GM12875 (cell line): ENCODE measurements around the gene FUT1.

Source experiments
- H3K4me3 ChIP-seq: one replicate; pipeline ENCODE4 v1.5.1; 2011; ENCODE audit warnings: low read depth, low read length, control low read depth
- CTCF ChIP-seq: IDR thresholded peaks from 2 replicates; pipeline ENCODE4 v1.5.1; 2011; ENCODE audit warnings: low read depth, mild to moderate bottlenecking, control low read depth, inconsistent platforms, low read length, moderate library complexity, borderline replicate concordance; ENCODE audit not compliant: insufficient read depth

Gene FUT1

GRCh38 chr19:48708471-48708870, 44.0 kb downstream of the FUT1 start:
- TF ChIP-seq CTCF: no peak
- H3K4me3 ChIP-seq: no peak overlapping the region

- TF ChIP-seq CTCF: no peak
- no peak overlapping the region for H3K4me3 ChIP-seq
These were observed 47.0 kb downstream of the FUT1 start for GRCh38 chr19:48705431-48705830.

- no peak for TF ChIP-seq CTCF
- no peak overlapping the region for H3K4me3 ChIP-seq
These were observed 49.1 kb downstream of the FUT1 start for GRCh38 chr19:48703316-48703715.

GRCh38 chr19:48702701-48703100, 49.7 kb downstream of the FUT1 start:
- H3K4me3 ChIP-seq: no peak overlapping the region
- TF ChIP-seq CTCF: no peak

- H3K4me3 ChIP-seq: no peak overlapping the region
- TF ChIP-seq CTCF: no peak
These were observed 54.4 kb downstream of the FUT1 start for GRCh38 chr19:48698046-48698445.
